GM12878 (cell line): Measurements from ENCODE around the gene KDM3B. TPM values are rescaled to one million over a fixed set of nuclear protein-coding genes. Genes with fewer than 3 reads are reported as not detected.

ENCODE experiments used
- CREB1 ChIP-seq: IDR thresholded peaks from 2 replicates; pipeline ENCODE4 v1.6.1; 2012; ENCODE audit warnings: low read depth, mild to moderate bottlenecking, inconsistent platforms
- DPF2 ChIP-seq: fragments of 450-650 bp; IDR thresholded peaks from 2 replicates; pipeline ENCODE4 v1.6.1; 2017; ENCODE audit warnings: mild to moderate bottlenecking
- EED ChIP-seq: sonication (generic); IDR thresholded peaks from 2 replicates; pipeline ENCODE4 v1.6.1; 2016; ENCODE audit warnings: antibody characterized with exemption, low read depth
- IKZF1 ChIP-seq: fragments of 450-650 bp; conservative IDR thresholded peaks from 2 replicates; pipeline ENCODE4 v1.6.1; 2017; ENCODE audit warnings: antibody characterized with exemption, mild to moderate bottlenecking
- NFIC ChIP-seq: IDR thresholded peaks from 2 replicates; pipeline ENCODE4 v1.6.1; 2012; ENCODE audit warnings: low read depth, mild to moderate bottlenecking, inconsistent platforms, low read length, moderate library complexity
- PAX8 ChIP-seq: fragments of 450-650 bp; IDR thresholded peaks from 2 replicates; pipeline ENCODE4 v1.6.1; 2017; ENCODE audit warnings: mild to moderate bottlenecking, moderate library complexity
- PML ChIP-seq: IDR thresholded peaks from 2 replicates; pipeline ENCODE4 v1.6.1; 2012; ENCODE audit warnings: low read length, inconsistent platforms
- RAD21 ChIP-seq: IDR thresholded peaks from 2 replicates; pipeline ENCODE4 v1.6.1; 2011; ENCODE audit warnings: mild to moderate bottlenecking, low read depth, low read length, moderate library complexity; ENCODE audit not compliant: insufficient read depth
- ZBTB4 ChIP-seq: fragments of 450-650 bp; formaldehyde crosslinking; IDR thresholded peaks from 2 replicates; pipeline ENCODE4 v1.4.0; 2022; ENCODE audit warnings: mild to moderate bottlenecking, moderate library complexity
- polyA plus RNA-seq, 11 experiments: library from polyadenylated mRNA; depleted of rRNA in 4 of 11; unstranded in 6 of 11; stranded (reverse) in 5 of 11; fragments of >200 nt; fragmentation: Nextera tagmentation in 4 of 11; fragmentation: Illumina TruSeq in 1 of 11; extraction: Ambion mirVana in 4 of 11; extraction: Trizol in 1 of 11; gene quantifications; 1 replicate in 1 of 11; 2 replicates in 10 of 11; pipeline versions ENCODE4 v1.2.1 to v1.2.3, GENCODE V29; 2011 to 2016; ENCODE audit warnings: inconsistent platforms in 2 of 11, missing spikeins in 2 of 11, low read depth in 1 of 11
- total RNA-seq, 4 experiments: library from RNA; depleted of rRNA in 3 of 4; stranded (reverse); fragments of >200 nt in 3 of 4; fragmentation: Illumina TruSeq in 1 of 4; extraction: Trizol in 1 of 4; gene quantifications; 2 replicates each; pipeline versions ENCODE4 v1.2.1 to v1.2.3, GENCODE V29; 2013 to 2021
- TF ChIP-seq, protein P1 (sequence below): IDR thresholded peaks from 2 replicates; pipeline ENCODE4 v1.6.1; 2011; ENCODE audit warnings: borderline replicate concordance, low read depth, mild to moderate bottlenecking, moderate library complexity, low read length; ENCODE audit not compliant: insufficient read depth, poor library complexity, severe bottlenecking
- TF ChIP-seq, protein P2 (sequence below): IDR thresholded peaks from 2 replicates; pipeline ENCODE4 v1.6.1; 2012; ENCODE audit warnings: low read depth, low read length, improper control_type of control experiment

KDM3B gene
- total and polyA plus RNA-seq, 10 of the 15 experiments (the other 5 are each of a cell fraction or from before 2014, with no cell fraction given) = 8.5 to 45.7 (median 29.0) TPM

DNA sequence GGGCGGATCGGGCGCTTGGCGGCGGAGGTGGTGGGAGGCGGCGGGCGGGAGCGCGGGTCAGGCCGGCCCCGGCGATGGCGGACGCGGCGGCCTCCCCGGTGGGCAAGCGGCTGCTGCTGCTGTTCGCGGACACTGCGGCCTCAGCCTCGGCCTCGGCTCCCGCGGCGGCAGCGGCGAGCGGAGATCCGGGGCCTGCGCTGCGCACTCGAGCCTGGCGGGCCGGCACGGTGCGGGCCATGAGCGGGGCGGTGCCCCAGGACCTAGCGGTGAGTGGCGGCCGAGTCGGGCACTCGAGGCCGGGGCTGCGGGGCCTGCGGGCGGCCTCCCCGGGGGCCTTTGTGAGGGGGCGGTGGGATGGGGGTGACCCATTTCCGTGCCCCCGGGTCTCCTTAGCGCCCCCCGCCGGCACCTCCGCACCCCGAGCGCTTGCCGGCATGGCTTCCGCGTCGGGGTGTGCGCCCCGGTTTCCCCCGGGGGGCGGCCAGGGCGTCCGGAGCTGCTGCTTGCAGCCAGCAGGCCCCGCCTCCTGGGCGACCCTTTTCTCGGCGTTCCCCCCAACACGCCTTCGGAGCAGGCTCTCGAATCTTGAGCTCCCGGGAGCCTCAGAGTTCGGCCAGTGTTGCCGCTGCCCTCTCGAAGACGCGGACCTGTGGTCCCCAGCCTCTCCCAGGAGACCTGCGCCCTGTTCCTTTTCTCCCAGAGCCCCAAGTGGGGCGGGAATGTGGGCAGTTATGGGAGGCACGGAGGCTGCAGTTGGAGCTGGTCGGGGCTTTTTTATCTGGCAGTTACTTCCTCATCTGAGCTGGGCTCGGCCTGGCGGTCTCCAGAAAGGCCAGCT is 456 bp downstream of the KDM3B start (continued):
- TF ChIP-seq ZBTB4 (CRISPR knock-in tag) = no peak
- TF ChIP-seq, protein P1, sequence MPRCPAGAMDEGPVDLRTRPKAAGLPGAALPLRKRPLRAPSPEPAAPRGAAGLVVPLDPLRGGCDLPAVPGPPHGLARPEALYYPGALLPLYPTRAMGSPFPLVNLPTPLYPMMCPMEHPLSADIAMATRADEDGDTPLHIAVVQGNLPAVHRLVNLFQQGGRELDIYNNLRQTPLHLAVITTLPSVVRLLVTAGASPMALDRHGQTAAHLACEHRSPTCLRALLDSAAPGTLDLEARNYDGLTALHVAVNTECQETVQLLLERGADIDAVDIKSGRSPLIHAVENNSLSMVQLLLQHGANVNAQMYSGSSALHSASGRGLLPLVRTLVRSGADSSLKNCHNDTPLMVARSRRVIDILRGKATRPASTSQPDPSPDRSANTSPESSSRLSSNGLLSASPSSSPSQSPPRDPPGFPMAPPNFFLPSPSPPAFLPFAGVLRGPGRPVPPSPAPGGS = peak; percentile 18
- peak; percentile 80 for TF ChIP-seq IKZF1
- 0 out of 2 replicates have a peak, but pooled peaks have one; percentile 8 for TF ChIP-seq RAD21
- peak; percentile 27; the same call in 1 of the 2 replicates for TF ChIP-seq PML
- TF ChIP-seq NFIC = no peak
- TF ChIP-seq EED = peak; percentile 70
- peak; percentile 54 for TF ChIP-seq DPF2
- TF ChIP-seq, protein P2, sequence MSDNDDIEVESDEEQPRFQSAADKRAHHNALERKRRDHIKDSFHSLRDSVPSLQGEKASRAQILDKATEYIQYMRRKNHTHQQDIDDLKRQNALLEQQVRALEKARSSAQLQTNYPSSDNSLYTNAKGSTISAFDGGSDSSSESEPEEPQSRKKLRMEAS = no peak; the same call in none of the 2 replicates
- peak; percentile 22; the same call in 1 of the 2 replicates for TF ChIP-seq CREB1
- no peak for TF ChIP-seq PAX8
